OCI-LY7 (cell line): ENCODE data around the gene PPY. TPM values are rescaled to one million over a fixed set of nuclear protein-coding genes. Genes with fewer than 3 reads are reported as not detected.
A peak's percentile ranks its signal among the peaks of the same experiment; 100 is the strongest.

ENCODE experiments used
- BruUV-seq: library from RNA; stranded (reverse); fragments of 400-500 nt; replicated peaks from 2 replicates; lab custom pipeline; 2021; lab: Mats Ljungman, UMichigan
- CTCF ChIA-PET: fragments of 300-600 bp; sonication (Branson Sonifier 250); formaldehyde crosslinking; loops from one replicate; lab custom pipeline; 2022; ENCODE audit warnings: antibody characterized with exemption; ENCODE audit not compliant: unreplicated experiment; lab: Charles Lee
- POLR2A ChIA-PET: fragments of 300-600 bp; sonication (Branson Sonifier 250); formaldehyde crosslinking; loops from one replicate; lab custom pipeline; 2022; ENCODE audit warnings: antibody characterized with exemption; lab: Charles Lee
- DNase-seq: peaks from one replicate; pipeline ENCODE4 v3.0.0-alpha.2; 2015; ENCODE audit warnings: low spot score
- H2AFZ ChIP-seq: fragments of 200-600 bp; sonication (generic), shearing (Covaris generic); 2 replicates; pipeline ENCODE4 v1.6.1; 2014; ENCODE audit warnings: mild to moderate bottlenecking, antibody characterized with exemption, low read length, moderate library complexity
- H3K27ac ChIP-seq: fragments of 200-600 bp; sonication (generic); 2 replicates; pipeline ENCODE4 v1.5.1; 2014; ENCODE audit warnings: mixed run types, low read depth, mild to moderate bottlenecking, moderate library complexity, low read length, inconsistent platforms; ENCODE audit not compliant: poor library complexity, severe bottlenecking
- H3K36me3 ChIP-seq: fragments of 200-600 bp; sonication (generic); 2 replicates; pipeline ENCODE4 v1.6.1; 2014; ENCODE audit warnings: mild to moderate bottlenecking, antibody characterized with exemption, low read length, moderate library complexity, mixed read lengths; ENCODE audit not compliant: insufficient read depth
- H3K4me1 ChIP-seq: fragments of 200-600 bp; sonication (generic); 2 replicates; pipeline ENCODE4 v1.5.1; 2014; ENCODE audit warnings: mild to moderate bottlenecking, low read length; ENCODE audit not compliant: insufficient read depth, poor library complexity, severe bottlenecking
- H3K4me2 ChIP-seq: fragments of 200-600 bp; sonication (generic); 2 replicates; pipeline ENCODE4 v1.6.1; 2014; ENCODE audit warnings: mild to moderate bottlenecking, low read length
- H3K4me3 ChIP-seq: fragments of 200-600 bp; sonication (generic); 2 replicates; pipeline ENCODE4 v1.5.1; 2014; ENCODE audit warnings: mild to moderate bottlenecking, low read depth, low read length; ENCODE audit not compliant: poor library complexity, severe bottlenecking
- H3K79me2 ChIP-seq: fragments of 200-600 bp; sonication (generic); 2 replicates; pipeline ENCODE4 v1.6.1; 2016; ENCODE audit warnings: low read depth, mild to moderate bottlenecking, low read length, moderate library complexity, mixed read lengths; ENCODE audit not compliant: insufficient read depth
- H3K9me2 ChIP-seq: fragments of 200-600 bp; sonication (generic); 2 replicates; pipeline ENCODE4 v1.6.1; 2016; ENCODE audit warnings: mild to moderate bottlenecking, low read length, mixed read lengths; ENCODE audit not compliant: insufficient read depth
- H3K9me3 ChIP-seq: fragments of 200-600 bp; sonication (generic); 2 replicates; pipeline ENCODE4 v1.6.1; 2014; ENCODE audit warnings: mild to moderate bottlenecking, mixed run types, low read length, mixed read lengths
- H4K20me1 ChIP-seq: fragments of 200-600 bp; sonication (generic); 2 replicates; pipeline ENCODE4 v1.6.1; 2014; ENCODE audit warnings: mild to moderate bottlenecking, antibody characterized with exemption, low read length, moderate library complexity, mixed read lengths; ENCODE audit not compliant: insufficient read depth
- EZH2phosphoT487 ChIP-seq: fragments of 200-600 bp; sonication (generic); IDR thresholded peaks from 2 replicates; pipeline ENCODE4 v1.6.1; 2018; ENCODE audit warnings: low read depth, borderline replicate concordance, mild to moderate bottlenecking, mixed run types, antibody characterized with exemption, low read length, moderate library complexity, mixed read lengths
- intact Hi-C: fragments of 100-400 bp; cut with micrococcal nuclease; formaldehyde crosslinking; loops from one replicate; pipeline ENCODE4 v1.10.0; 2022; ENCODE audit not compliant: unreplicated experiment
- total RNA-seq, 2 experiments: library from RNA; depleted of rRNA in 1 of 2; stranded (reverse); fragments of >200 nt in 1 of 2; shearing (Covaris generic) in 1 of 2; gene quantifications; 2 replicates each; pipeline ENCODE4 v1.2.3, GENCODE V29; 2014 to 2022
- TF ChIP-seq, protein P1 (sequence below): fragments of 200-600 bp; sonication (generic); conservative IDR thresholded peaks from 2 replicates; pipeline ENCODE4 v1.5.1; 2014; ENCODE audit warnings: mild to moderate bottlenecking, antibody characterized with exemption, low read length, moderate library complexity, mixed read lengths

The PPY gene
- total RNA-seq, 2 experiments from 2014 or later: not detected

DNA sequence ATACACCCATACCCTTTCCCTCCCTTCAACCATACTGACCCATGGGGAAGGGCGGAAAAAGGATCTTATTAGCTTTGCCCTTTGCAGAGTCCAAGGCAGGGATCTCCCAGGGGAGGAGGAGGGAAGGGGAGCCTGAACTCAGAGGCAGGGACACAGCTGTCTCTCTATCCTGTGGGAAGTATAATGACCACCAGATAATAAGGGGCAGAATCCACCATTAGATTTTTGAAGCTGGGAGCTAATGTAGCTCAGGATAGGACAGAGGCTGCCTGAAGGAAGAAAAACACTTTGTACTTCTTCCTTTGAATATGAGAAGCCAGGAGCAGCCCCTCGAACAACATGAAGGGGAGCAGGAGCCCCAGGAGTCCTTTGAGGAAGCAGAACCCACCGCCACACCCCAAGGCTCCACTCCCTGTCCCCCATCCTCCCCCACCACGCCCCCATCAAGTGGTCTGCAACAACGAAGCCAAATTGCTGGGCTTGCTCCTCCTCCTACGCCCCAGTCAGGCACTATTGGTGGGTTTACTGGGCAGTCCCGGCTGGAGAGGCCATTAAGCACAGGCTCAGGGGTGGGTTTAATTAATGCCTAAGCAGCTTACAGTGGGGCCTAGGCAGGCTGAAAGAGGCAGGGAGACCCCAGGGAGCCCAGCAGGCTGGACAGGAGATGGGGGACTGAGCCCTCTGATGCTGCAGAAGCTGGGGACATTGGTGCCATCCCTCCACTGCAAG, 40.3 kb downstream of the PPY start:
- CTCF ChIA-PET: no interaction called here
- Histone ChIP-seq H3K4me1 (peaks cover 2% of the 10 kb centered on the region), H4K20me1 (no peaks in the 10 kb centered on the region), H3K9me3 (no peaks in the 10 kb centered on the region), H3K36me3 (no peaks in the 10 kb centered on the region), H2AFZ (no peak overlapping the region), H3K79me2 (no peaks in the 10 kb centered on the region), H3K4me3 (no peak overlapping the region), H3K4me2 (no peak overlapping the region), H3K9me2 (no peaks in the 10 kb centered on the region), H3K27ac (no peak overlapping the region)
- POLR2A ChIA-PET: interaction anchor here (0.5 to 0.6 kb wide), 2 partner anchors 202 to 382 kb away, joined by 3 read pairs; no protein-coding TSS in a partner anchor
- no peak for DNase-seq
- TF ChIP-seq, protein P1, sequence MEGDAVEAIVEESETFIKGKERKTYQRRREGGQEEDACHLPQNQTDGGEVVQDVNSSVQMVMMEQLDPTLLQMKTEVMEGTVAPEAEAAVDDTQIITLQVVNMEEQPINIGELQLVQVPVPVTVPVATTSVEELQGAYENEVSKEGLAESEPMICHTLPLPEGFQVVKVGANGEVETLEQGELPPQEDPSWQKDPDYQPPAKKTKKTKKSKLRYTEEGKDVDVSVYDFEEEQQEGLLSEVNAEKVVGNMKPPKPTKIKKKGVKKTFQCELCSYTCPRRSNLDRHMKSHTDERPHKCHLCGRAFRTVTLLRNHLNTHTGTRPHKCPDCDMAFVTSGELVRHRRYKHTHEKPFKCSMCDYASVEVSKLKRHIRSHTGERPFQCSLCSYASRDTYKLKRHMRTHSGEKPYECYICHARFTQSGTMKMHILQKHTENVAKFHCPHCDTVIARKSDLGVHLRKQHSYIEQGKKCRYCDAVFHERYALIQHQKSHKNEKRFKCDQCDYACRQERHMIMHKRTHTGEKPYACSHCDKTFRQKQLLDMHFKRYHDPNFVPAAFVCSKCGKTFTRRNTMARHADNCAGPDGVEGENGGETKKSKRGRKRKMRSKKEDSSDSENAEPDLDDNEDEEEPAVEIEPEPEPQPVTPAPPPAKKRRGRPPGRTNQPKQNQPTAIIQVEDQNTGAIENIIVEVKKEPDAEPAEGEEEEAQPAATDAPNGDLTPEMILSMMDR: no peak
- no peak for TF ChIP-seq EZH2phosphoT487
- intact Hi-C loops: no loop called here
- BruUV-seq: no TSS peak

DNA sequence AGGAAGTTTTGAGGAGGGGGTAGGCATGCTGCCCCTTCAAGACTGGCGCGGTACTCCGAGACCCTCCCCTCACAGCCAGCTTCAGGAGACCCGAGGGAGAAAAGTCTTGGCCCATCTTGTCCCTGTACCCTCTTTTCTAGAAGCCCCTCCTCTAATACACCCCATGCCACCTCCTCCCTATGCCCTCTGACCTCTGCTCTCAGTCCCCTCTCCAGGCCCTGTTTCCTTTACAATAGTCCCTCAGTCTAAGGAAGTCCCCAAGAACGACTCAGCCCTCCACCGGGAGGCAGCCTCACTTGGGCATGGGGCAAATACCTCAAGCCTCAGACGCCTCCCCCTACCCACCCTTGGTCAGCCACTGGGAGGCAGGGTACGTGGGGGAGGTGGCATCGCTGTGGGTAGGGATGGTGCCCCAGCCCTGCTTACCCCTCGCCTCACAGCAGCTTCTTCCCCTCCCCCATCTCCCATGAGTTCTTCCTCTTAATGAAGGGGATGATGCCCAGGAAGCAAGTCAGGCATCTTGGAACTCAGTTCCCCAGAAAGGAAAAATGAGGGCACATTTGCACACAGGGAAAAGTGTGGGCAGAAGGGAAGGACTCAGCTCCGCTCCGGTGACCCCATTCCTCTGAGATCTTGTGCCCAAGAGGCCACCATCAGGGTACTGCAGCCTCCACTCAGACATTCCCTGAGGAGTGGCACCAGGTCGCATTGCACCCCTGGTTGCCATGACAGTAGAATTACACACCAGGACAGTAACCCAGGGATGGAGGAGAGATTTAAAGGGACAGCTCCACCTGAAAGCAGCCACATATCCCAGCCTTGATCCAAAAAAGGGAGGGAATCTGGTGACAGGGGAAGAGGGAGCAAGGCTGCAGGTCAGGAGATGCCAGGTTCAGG, 41.2 kb downstream of the PPY start:
- ChIA-PET POLR2A (interaction anchor here (0.6 kb wide), 1 partner anchor 203 kb away, joined by 3 read pairs; no protein-coding TSS in a partner anchor), CTCF (interaction anchor here (0.5 kb wide), 1 partner anchor 135 kb away, joined by 3 read pairs; no protein-coding TSS in a partner anchor)
- TF ChIP-seq, protein P1: no peak
- no peak for TF ChIP-seq EZH2phosphoT487
- intact Hi-C loops: no loop called here
- Histone ChIP-seq H3K4me1 (no peaks in the 10 kb centered on the region), H3K27ac (no peak overlapping the region), H3K4me3 (peak overlapping the region; percentile 17), H2AFZ (peak overlapping the region; percentile 8; the same call in 1 of the 2 replicates), H3K9me3 (no peaks in the 10 kb centered on the region), H3K9me2 (no peaks in the 10 kb centered on the region), H3K36me3 (no peaks in the 10 kb centered on the region), H4K20me1 (no peaks in the 10 kb centered on the region), H3K79me2 (no peaks in the 10 kb centered on the region), H3K4me2 (peak overlapping the region; percentile 50)
- no TSS peak for BruUV-seq
- DNase-seq: no peak
